Measurements from ENCODE around the gene SLC7A7.
"Not testable (repeated sequence)": the region's sequence is repeated elsewhere in the genome, so short reads cannot be mapped to it uniquely, and the experiment has no call there.

- TF ChIP-seq CTCF (IDR thresholded peaks at IDR 0.05; ENCODE audit: poor library complexity, severe bottlenecking); POLR2AphosphoS5 (IDR thresholded peaks at IDR 0.05); EZH2 (IDR thresholded peaks at IDR 0.05; ENCODE audit: borderline replicate concordance, insufficient read depth, low read length, poor library complexity, severe bottlenecking); REST (IDR thresholded peaks at IDR 0.05; ENCODE audit: borderline replicate concordance); EP300 (conservative IDR thresholded peaks at IDR 0.05; ENCODE audit: poor library complexity, severe bottlenecking): not testable (repeated sequence)
These were observed 39.1 kb upstream of the SLC7A7 start for GRCh38 chr14:22854296-22854695.

Data from neural cell (in vitro differentiated cells).